HCT116 (cell line): Measurements from ENCODE around the gene PRSS21. TPM values are rescaled to one million over a fixed set of nuclear protein-coding genes. Genes with fewer than 3 reads are reported as not detected.

Experiments
- ATAC-seq: fragments of 200-7000 bp; cut with Tn5 transposase; 2 replicates; pipeline ENCODE4 v1.9.1; 2020; ENCODE audit warnings: mild to moderate bottlenecking, moderate library complexity
- BruUV-seq: library from RNA; stranded (reverse); fragments of 400-500 nt; replicated peaks from 2 replicates; lab custom pipeline; 2021; lab: Mats Ljungman, UMichigan
- CTCF ChIA-PET: fragments of 300-600 bp; sonication (Branson Sonifier 250); formaldehyde crosslinking; loops from one replicate; lab custom pipeline; 2021; ENCODE audit warnings: antibody characterized with exemption; lab: Charles Lee
- POLR2A ChIA-PET: fragments of 300-600, 350-600 bp; sonication (Branson Sonifier 250); formaldehyde crosslinking; loops from one replicate; lab custom pipeline; 2021; ENCODE audit warnings: antibody characterized with exemption; lab: Charles Lee
- RAD21 ChIA-PET, 2 experiments: fragments of 300-600 bp; sonication (Branson Sonifier 250); formaldehyde crosslinking; loops; one replicate each; lab custom pipeline; 2023; ENCODE audit warnings: low total read pairs in 2 of 2; ENCODE audit not compliant: uncharacterized antibody in 2 of 2, unreplicated experiment in 2 of 2, low non-redundant PET in 1 of 2; lab: Charles Lee
- DNase-seq: peaks from one replicate; pipeline ENCODE4 v3.0.0-alpha.2; 2010; ENCODE audit warnings: low read depth, low spot score
- H2AFZ ChIP-seq: fragments of 200-600 bp; shearing (Covaris generic), sonication (generic); 2 replicates; pipeline ENCODE4 v1.6.1; 2017; ENCODE audit warnings: low read depth, mixed run types, mixed read lengths, antibody characterized with exemption, low read length; ENCODE audit not compliant: poor library complexity, severe bottlenecking
- H3K27ac ChIP-seq: 2 replicates; pipeline ENCODE4 v1.5.1; 2012; ENCODE audit warnings: low read depth, low read length
- H3K27me3 ChIP-seq: fragments of 200-600 bp; sonication (generic); 2 replicates; pipeline ENCODE4 v1.6.1; 2016; ENCODE audit warnings: mixed run types, low read length, mixed read lengths; ENCODE audit not compliant: insufficient read depth
- H3K36me3 ChIP-seq, 2 experiments: fragments of 200-500 bp in 1 of 2; fragments of 200-600 bp in 1 of 2; sonication (Bioruptor generic) in 1 of 2; sonication (generic) in 1 of 2; 2 replicates each; pipeline versions ENCODE4 v1.5.1 to v1.6.1; 2014 to 2016; ENCODE audit warnings: low read length in 2 of 2, inconsistent platforms in 1 of 2, mixed read lengths in 1 of 2, mixed run types in 1 of 2; ENCODE audit not compliant: insufficient read depth in 2 of 2, control insufficient read depth in 1 of 2
- H3K4me1 ChIP-seq, 2 experiments: fragments of 200-600 bp in 1 of 2; sonication (generic) in 1 of 2; 2 replicates each; pipeline versions ENCODE4 v1.5.1 to v1.6.1; 2012 to 2017; ENCODE audit warnings: low read length in 2 of 2, inconsistent platforms in 1 of 2, mild to moderate bottlenecking in 1 of 2, mixed read lengths in 1 of 2, mixed run types in 1 of 2, moderate library complexity in 1 of 2; ENCODE audit not compliant: insufficient read depth in 2 of 2, control insufficient read depth in 1 of 2
- H3K4me2 ChIP-seq: fragments of 200-600 bp; sonication (generic); 2 replicates; pipeline ENCODE4 v1.6.1; 2017; ENCODE audit warnings: mixed run types, low read length, mixed read lengths
- H3K4me3 ChIP-seq, 2 experiments: fragments of 200-600 bp in 1 of 2; sonication (generic) in 1 of 2; replicated peaks in 1 of 2; 2 replicates each; pipeline ENCODE4 v1.5.1; 2011 to 2016; ENCODE audit warnings: low read length in 2 of 2, control low read depth in 1 of 2, low read depth in 1 of 2, mild to moderate bottlenecking in 1 of 2, mixed read lengths in 1 of 2, mixed run types in 1 of 2
- H3K79me2 ChIP-seq: fragments of 200-600 bp; sonication (generic); 2 replicates; pipeline ENCODE4 v1.6.1; 2017; ENCODE audit warnings: mild to moderate bottlenecking, mixed run types, low read length, moderate library complexity, mixed read lengths; ENCODE audit not compliant: insufficient read depth
- H3K9ac ChIP-seq: fragments of 200-600 bp; sonication (generic); 2 replicates; pipeline ENCODE4 v1.6.1; 2016; ENCODE audit warnings: low read length, mixed read lengths
- H3K9me2 ChIP-seq: fragments of 200-600 bp; sonication (generic), shearing (Covaris generic); 2 replicates; pipeline ENCODE4 v1.6.1; 2017; ENCODE audit warnings: mixed run types, mild to moderate bottlenecking, moderate library complexity; ENCODE audit not compliant: insufficient read depth
- H3K9me3 ChIP-seq, 2 experiments: fragments of 200-500 bp in 1 of 2; fragments of 200-600 bp in 1 of 2; sonication (Bioruptor generic) in 1 of 2; sonication (generic) in 1 of 2; 2 replicates each; pipeline ENCODE4 v1.6.1; 2014 to 2017; ENCODE audit warnings: low read length in 2 of 2, mixed read lengths in 2 of 2, inconsistent platforms in 1 of 2, low read depth in 1 of 2, mild to moderate bottlenecking in 1 of 2, mixed run types in 1 of 2, moderate library complexity in 1 of 2; ENCODE audit not compliant: control insufficient read depth in 1 of 2, insufficient read depth in 1 of 2
- H4K20me1 ChIP-seq: fragments of 200-600 bp; sonication (generic), shearing (Covaris generic); 2 replicates; pipeline ENCODE4 v1.6.1; 2017; ENCODE audit warnings: mixed run types, mild to moderate bottlenecking, moderate library complexity; ENCODE audit not compliant: insufficient read depth
- CBX3 ChIP-seq: IDR thresholded peaks from 2 replicates; pipeline ENCODE4 v1.6.1; 2012; ENCODE audit warnings: low read depth
- CEBPB ChIP-seq: IDR thresholded peaks from 2 replicates; pipeline ENCODE4 v1.6.1; 2012; ENCODE audit warnings: low read depth
- EGR1 ChIP-seq: IDR thresholded peaks from 2 replicates; pipeline ENCODE4 v1.6.1; 2012; ENCODE audit warnings: low read depth
- FOSL1 ChIP-seq: IDR thresholded peaks from 2 replicates; pipeline ENCODE4 v1.6.1; 2012; ENCODE audit warnings: low read depth
- RAD21 ChIP-seq: IDR thresholded peaks from 2 replicates; pipeline ENCODE4 v1.6.1; 2012; ENCODE audit warnings: low read depth, mild to moderate bottlenecking
- intact Hi-C: fragments of 100-400 bp; cut with micrococcal nuclease; formaldehyde crosslinking; loops from 2 replicates; pipeline ENCODE4 v1.10.0; 2022
- total RNA-seq: library from RNA; stranded (reverse); gene quantifications from one replicate; pipeline ENCODE4 v1.2.1, GENCODE V29; 2021; ENCODE audit not compliant: unreplicated experiment
- TF ChIP-seq, protein P1 (sequence below): IDR thresholded peaks from 2 replicates; pipeline ENCODE4 v1.6.1; 2012
- TF ChIP-seq, protein P2 (sequence below), 3 experiments: fragments of 200-600 bp in 1 of 3; sonication (generic) in 1 of 3; IDR thresholded peaks in 2 of 3; conservative IDR thresholded peaks in 1 of 3; 2 replicates each; pipeline ENCODE4 v1.5.1; 2012 to 2017; ENCODE audit warnings: low read depth in 2 of 3, low read length in 2 of 3, antibody characterized with exemption in 1 of 3, borderline replicate concordance in 1 of 3, control low read depth in 1 of 3, mild to moderate bottlenecking in 1 of 3, mixed read lengths in 1 of 3, mixed run types in 1 of 3, moderate library complexity in 1 of 3; ENCODE audit not compliant: insufficient read depth in 1 of 3
- TF ChIP-seq, protein P3 (sequence below): IDR thresholded peaks from 2 replicates; pipeline ENCODE4 v1.6.1; 2012; ENCODE audit warnings: low read depth

Gene PRSS21
- total RNA-seq, 1 experiment from 2014 or later = 0.39 TPM

DNA sequence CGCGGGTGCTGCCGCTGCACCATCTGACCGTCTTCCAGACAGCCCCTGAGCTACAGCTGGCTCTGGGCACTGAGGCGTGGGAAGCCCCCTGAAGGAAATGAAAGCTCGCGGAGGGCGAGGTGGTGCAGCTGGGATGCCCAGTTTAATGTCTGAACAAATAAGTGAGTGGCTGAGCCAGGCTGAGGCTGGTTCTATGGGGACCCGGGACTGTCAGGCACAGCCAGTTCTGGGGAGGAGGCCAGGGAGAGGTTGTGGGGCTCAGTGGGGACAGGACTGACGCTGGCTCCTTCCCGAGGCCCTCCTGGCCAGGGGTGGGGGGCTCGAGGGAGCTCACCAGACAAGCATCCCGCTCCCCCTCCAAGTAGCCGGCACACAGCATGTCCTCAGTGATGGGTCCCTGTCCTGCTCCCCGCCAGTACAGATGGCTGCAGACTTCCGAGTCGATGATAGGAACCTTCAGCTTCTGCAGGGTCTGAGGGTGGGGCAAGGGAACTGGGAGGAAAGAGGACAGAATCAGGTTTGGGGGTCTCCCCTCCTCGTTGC lies 36.6 kb downstream of the PRSS21 start:
- no peak for DNase-seq
- ChIA-PET RAD21 (no interaction called here), CTCF (interaction anchor here (1.5 kb wide), 1 partner anchor 15 kb away, joined by 6 read pairs; no protein-coding TSS in a partner anchor), POLR2A (no interaction called here)
- Histone ChIP-seq H3K9me3 (peaks cover 2 to 6% of the 10 kb centered on the region in 2 experiments; a peak in 2 of 4 replicates), H3K9ac (no peak overlapping the region), H3K9me2 (no peaks in the 10 kb centered on the region), H2AFZ (no peak overlapping the region), H3K4me2 (no peak overlapping the region), H3K4me1 (peaks cover 10 to 33% of the 10 kb centered on the region in 2 experiments; a peak in 3 of 4 replicates), H3K27me3 (no peaks in the 10 kb centered on the region), H3K36me3 (peaks cover 0 to 7% of the 10 kb centered on the region in 2 experiments; a peak in 1 of 4 replicates), H4K20me1 (no peaks in the 10 kb centered on the region), H3K27ac (no peak overlapping the region), H3K4me3 (no peak overlapping the region), H3K79me2 (no peaks in the 10 kb centered on the region; the same call in 1 of the 2 replicates)
- no peak for TF ChIP-seq CEBPB
- TF ChIP-seq FOSL1 = no peak
- intact Hi-C loops = no loop called here
- BruUV-seq = no TSS peak
- ATAC-seq = no peak

DNA sequence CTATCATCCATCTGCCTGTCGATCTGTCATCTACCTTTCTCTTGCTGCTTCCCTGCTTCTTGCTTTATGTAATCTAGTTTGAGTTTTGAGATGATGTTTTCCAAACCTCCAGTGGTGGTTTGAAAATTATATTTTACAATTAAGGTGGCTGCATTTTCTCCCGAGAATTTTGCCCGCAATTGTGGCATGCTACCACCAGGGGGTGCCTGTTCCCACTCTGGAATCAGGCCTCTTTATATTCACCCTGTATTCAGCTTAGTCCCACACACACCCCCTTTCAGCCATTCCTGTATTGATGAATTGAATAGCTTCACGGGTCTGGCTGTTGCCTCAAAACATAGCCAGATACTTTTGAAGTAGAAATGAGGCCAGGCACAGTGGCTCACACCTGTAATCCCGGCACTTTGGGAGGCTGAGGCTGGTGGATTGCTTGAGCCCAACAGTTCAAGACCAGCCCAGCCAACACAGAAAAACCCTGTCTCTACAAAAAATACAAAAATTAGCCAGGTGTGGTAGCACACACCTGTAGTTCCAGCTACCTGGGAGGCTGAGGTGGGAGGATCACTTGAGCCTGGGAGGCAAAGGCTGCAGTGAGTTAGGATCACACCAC lies 37.8 kb downstream of the PRSS21 start:
- H3K27me3 ChIP-seq = no peaks in the 10 kb centered on the region
- no TSS peak for BruUV-seq
- ChIA-PET POLR2A (no interaction called here), RAD21 (interaction anchor here in 1 of 2 experiments (1.4 kb wide), 1 partner anchor 13 kb away, joined by 8 read pairs; no protein-coding TSS in a partner anchor), CTCF (interaction anchor here (1.2 to 1.5 kb wide), 2 partner anchors 14 to 16 kb away, joined by 3 to 6 read pairs; no protein-coding TSS in a partner anchor)
- H3K9ac ChIP-seq = no peak overlapping the region
- H4K20me1 ChIP-seq = no peaks in the 10 kb centered on the region
- peaks cover 18 to 45% of the 10 kb centered on the region in 2 experiments for H3K4me1 ChIP-seq
- no peak overlapping the region for H3K27ac ChIP-seq
- TF ChIP-seq, protein P1, sequence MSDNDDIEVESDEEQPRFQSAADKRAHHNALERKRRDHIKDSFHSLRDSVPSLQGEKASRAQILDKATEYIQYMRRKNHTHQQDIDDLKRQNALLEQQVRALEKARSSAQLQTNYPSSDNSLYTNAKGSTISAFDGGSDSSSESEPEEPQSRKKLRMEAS = no peak
- TF ChIP-seq CBX3 (peak; percentile 44; the same call in 1 of the 2 replicates), EGR1 (no peak), RAD21 (peak; percentile 52)
- TF ChIP-seq, protein P2, sequence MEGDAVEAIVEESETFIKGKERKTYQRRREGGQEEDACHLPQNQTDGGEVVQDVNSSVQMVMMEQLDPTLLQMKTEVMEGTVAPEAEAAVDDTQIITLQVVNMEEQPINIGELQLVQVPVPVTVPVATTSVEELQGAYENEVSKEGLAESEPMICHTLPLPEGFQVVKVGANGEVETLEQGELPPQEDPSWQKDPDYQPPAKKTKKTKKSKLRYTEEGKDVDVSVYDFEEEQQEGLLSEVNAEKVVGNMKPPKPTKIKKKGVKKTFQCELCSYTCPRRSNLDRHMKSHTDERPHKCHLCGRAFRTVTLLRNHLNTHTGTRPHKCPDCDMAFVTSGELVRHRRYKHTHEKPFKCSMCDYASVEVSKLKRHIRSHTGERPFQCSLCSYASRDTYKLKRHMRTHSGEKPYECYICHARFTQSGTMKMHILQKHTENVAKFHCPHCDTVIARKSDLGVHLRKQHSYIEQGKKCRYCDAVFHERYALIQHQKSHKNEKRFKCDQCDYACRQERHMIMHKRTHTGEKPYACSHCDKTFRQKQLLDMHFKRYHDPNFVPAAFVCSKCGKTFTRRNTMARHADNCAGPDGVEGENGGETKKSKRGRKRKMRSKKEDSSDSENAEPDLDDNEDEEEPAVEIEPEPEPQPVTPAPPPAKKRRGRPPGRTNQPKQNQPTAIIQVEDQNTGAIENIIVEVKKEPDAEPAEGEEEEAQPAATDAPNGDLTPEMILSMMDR (IDR thresholded peaks at IDR 0.05 in 2 of 3, conservative IDR thresholded peaks at IDR 0.05 in 1 of 3; ENCODE audit: borderline replicate concordance in 1 of 3, insufficient read depth in 1 of 3, low read depth in 2 of 3, low read length in 2 of 3) = peak; percentile 52 to 95 (median 80); a peak in 5 of 6 replicates
- TF ChIP-seq, protein P3, sequence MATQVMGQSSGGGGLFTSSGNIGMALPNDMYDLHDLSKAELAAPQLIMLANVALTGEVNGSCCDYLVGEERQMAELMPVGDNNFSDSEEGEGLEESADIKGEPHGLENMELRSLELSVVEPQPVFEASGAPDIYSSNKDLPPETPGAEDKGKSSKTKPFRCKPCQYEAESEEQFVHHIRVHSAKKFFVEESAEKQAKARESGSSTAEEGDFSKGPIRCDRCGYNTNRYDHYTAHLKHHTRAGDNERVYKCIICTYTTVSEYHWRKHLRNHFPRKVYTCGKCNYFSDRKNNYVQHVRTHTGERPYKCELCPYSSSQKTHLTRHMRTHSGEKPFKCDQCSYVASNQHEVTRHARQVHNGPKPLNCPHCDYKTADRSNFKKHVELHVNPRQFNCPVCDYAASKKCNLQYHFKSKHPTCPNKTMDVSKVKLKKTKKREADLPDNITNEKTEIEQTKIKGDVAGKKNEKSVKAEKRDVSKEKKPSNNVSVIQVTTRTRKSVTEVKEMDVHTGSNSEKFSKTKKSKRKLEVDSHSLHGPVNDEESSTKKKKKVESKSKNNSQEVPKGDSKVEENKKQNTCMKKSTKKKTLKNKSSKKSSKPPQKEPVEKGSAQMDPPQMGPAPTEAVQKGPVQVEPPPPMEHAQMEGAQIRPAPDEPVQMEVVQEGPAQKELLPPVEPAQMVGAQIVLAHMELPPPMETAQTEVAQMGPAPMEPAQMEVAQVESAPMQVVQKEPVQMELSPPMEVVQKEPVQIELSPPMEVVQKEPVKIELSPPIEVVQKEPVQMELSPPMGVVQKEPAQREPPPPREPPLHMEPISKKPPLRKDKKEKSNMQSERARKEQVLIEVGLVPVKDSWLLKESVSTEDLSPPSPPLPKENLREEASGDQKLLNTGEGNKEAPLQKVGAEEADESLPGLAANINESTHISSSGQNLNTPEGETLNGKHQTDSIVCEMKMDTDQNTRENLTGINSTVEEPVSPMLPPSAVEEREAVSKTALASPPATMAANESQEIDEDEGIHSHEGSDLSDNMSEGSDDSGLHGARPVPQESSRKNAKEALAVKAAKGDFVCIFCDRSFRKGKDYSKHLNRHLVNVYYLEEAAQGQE = no peak
- ATAC-seq = no peak
- no peak overlapping the region for H3K4me3 ChIP-seq
- DNase-seq = no peak
- intact Hi-C loops = no loop called here
- peaks cover 0 to 7% of the 10 kb centered on the region in 2 experiments; a peak in 1 of 4 replicates for H3K36me3 ChIP-seq
- no peaks in the 10 kb centered on the region; the same call in 1 of the 2 replicates for H3K79me2 ChIP-seq
- H2AFZ ChIP-seq = no peak overlapping the region
- no peak overlapping the region for H3K4me2 ChIP-seq
- no peaks in the 10 kb centered on the region for H3K9me2 ChIP-seq
- peaks cover 2 to 6% of the 10 kb centered on the region in 2 experiments; a peak in 2 of 4 replicates for H3K9me3 ChIP-seq
